Measurements from ENCODE around the gene TRAF7.

The TRAF7 gene

GRCh38 chr16:2171601-2172178 lies 16.1 kb downstream of the TRAF7 start:
- Histone ChIP-seq H3K9ac (ENCODE audit: low read depth, low read length, poor library complexity, severe bottlenecking) (no peak overlapping the region), H3K36me3 (ENCODE audit: insufficient read depth, low read length) (no peaks in the 10 kb centered on the region; the same call in 1 of the 2 replicates), H3K4me2 (ENCODE audit: low read depth, low read length, poor library complexity, severe bottlenecking) (no peak overlapping the region), H3F3A (ENCODE audit: low read depth) (no peaks in the 10 kb centered on the region), H3K9me2 (replicated peaks; ENCODE audit: low read depth, low read length) (no peaks in the 10 kb centered on the region), H3K79me2 (ENCODE audit: insufficient read depth, low read length) (no peaks in the 10 kb centered on the region), H2AFZ (ENCODE audit: low read length) (no peak overlapping the region), H4K20me1 (ENCODE audit: insufficient read depth, low read length, poor library complexity, severe bottlenecking) (no peaks in the 10 kb centered on the region), H3K9me3 (ENCODE audit: insufficient read depth, low read depth, low read length) (no peaks in the 10 kb centered on the region), H3K27me3 (ENCODE audit: insufficient read depth, low read length, poor library complexity, severe bottlenecking) (no peaks in the 10 kb centered on the region), H3K4me1 (ENCODE audit: insufficient read depth, low read length, poor library complexity, severe bottlenecking) (no peaks in the 10 kb centered on the region), H3K4me3 (ENCODE audit: low read length, poor library complexity, severe bottlenecking) (no peak overlapping the region)
- TF ChIP-seq CTCF (conservative IDR thresholded peaks at IDR 0.05; ENCODE audit: low read length) (no peak), EZH2phosphoT487 (IDR thresholded peaks at IDR 0.05; ENCODE audit: borderline replicate concordance) (no peak)

- Histone ChIP-seq H3K4me1 (ENCODE audit: insufficient read depth, low read length, poor library complexity, severe bottlenecking) (no peaks in the 10 kb centered on the region), H3K4me2 (ENCODE audit: low read depth, low read length, poor library complexity, severe bottlenecking) (no peak overlapping the region), H3K79me2 (ENCODE audit: insufficient read depth, low read length) (no peaks in the 10 kb centered on the region), H3K36me3 (ENCODE audit: insufficient read depth, low read length) (no peaks in the 10 kb centered on the region; the same call in 1 of the 2 replicates), H4K20me1 (ENCODE audit: insufficient read depth, low read length, poor library complexity, severe bottlenecking) (no peaks in the 10 kb centered on the region), H3K27me3 (ENCODE audit: insufficient read depth, low read length, poor library complexity, severe bottlenecking) (no peaks in the 10 kb centered on the region), H2AFZ (ENCODE audit: low read length) (no peak overlapping the region), H3K9ac (ENCODE audit: low read depth, low read length, poor library complexity, severe bottlenecking) (no peak overlapping the region), H3K9me2 (replicated peaks; ENCODE audit: low read depth, low read length) (no peaks in the 10 kb centered on the region), H3K9me3 (ENCODE audit: insufficient read depth, low read depth, low read length) (no peaks in the 10 kb centered on the region), H3K4me3 (ENCODE audit: low read length, poor library complexity, severe bottlenecking) (no peak overlapping the region), H3F3A (ENCODE audit: low read depth) (no peaks in the 10 kb centered on the region)
- TF ChIP-seq CTCF (conservative IDR thresholded peaks at IDR 0.05; ENCODE audit: low read length): no peak
- TF ChIP-seq EZH2phosphoT487 (IDR thresholded peaks at IDR 0.05; ENCODE audit: borderline replicate concordance): no peak
Observed at GRCh38 chr16:2172688-2173335, 17.2 kb downstream of the TRAF7 start.

GRCh38 chr16:2173366-2173765 lies 17.8 kb downstream of the TRAF7 start:
- H3K9me2 ChIP-seq (replicated peaks; ENCODE audit: low read depth, low read length): no peaks in the 10 kb centered on the region
- H3K4me1 ChIP-seq (ENCODE audit: insufficient read depth, low read length, poor library complexity, severe bottlenecking): no peaks in the 10 kb centered on the region
- no peaks in the 10 kb centered on the region for H4K20me1 ChIP-seq (ENCODE audit: insufficient read depth, low read length, poor library complexity, severe bottlenecking)
- no peak overlapping the region for H3K4me3 ChIP-seq (ENCODE audit: low read length, poor library complexity, severe bottlenecking)
- H3K4me2 ChIP-seq (ENCODE audit: low read depth, low read length, poor library complexity, severe bottlenecking): no peak overlapping the region
- no peak overlapping the region for H3K9ac ChIP-seq (ENCODE audit: low read depth, low read length, poor library complexity, severe bottlenecking)
- no peaks in the 10 kb centered on the region for H3K79me2 ChIP-seq (ENCODE audit: insufficient read depth, low read length)
- H3K36me3 ChIP-seq (ENCODE audit: insufficient read depth, low read length): no peaks in the 10 kb centered on the region; the same call in 1 of the 2 replicates
- no peaks in the 10 kb centered on the region for H3K27me3 ChIP-seq (ENCODE audit: insufficient read depth, low read length, poor library complexity, severe bottlenecking)
- no peak overlapping the region for H2AFZ ChIP-seq (ENCODE audit: low read length)
- no peaks in the 10 kb centered on the region for H3K9me3 ChIP-seq (ENCODE audit: insufficient read depth, low read depth, low read length)
- no peaks in the 10 kb centered on the region for H3F3A ChIP-seq (ENCODE audit: low read depth)
- TF ChIP-seq CTCF (conservative IDR thresholded peaks at IDR 0.05; ENCODE audit: low read length): no peak
- TF ChIP-seq EZH2phosphoT487 (IDR thresholded peaks at IDR 0.05; ENCODE audit: borderline replicate concordance): no peak
